T-helper 2 cell (primary cell): Measurements from ENCODE around the gene EPS15.
"Not testable (repeated sequence)": the region's sequence is repeated elsewhere in the genome, so short reads cannot be mapped to it uniquely, and the experiment has no call there.

ENCODE experiments used
- DNase-seq, 5 experiments: peaks; one replicate each; pipeline versions ENCODE4 v3.0.0 to v3.0.0-alpha.2; 2012 to 2022

Gene EPS15

DNA sequence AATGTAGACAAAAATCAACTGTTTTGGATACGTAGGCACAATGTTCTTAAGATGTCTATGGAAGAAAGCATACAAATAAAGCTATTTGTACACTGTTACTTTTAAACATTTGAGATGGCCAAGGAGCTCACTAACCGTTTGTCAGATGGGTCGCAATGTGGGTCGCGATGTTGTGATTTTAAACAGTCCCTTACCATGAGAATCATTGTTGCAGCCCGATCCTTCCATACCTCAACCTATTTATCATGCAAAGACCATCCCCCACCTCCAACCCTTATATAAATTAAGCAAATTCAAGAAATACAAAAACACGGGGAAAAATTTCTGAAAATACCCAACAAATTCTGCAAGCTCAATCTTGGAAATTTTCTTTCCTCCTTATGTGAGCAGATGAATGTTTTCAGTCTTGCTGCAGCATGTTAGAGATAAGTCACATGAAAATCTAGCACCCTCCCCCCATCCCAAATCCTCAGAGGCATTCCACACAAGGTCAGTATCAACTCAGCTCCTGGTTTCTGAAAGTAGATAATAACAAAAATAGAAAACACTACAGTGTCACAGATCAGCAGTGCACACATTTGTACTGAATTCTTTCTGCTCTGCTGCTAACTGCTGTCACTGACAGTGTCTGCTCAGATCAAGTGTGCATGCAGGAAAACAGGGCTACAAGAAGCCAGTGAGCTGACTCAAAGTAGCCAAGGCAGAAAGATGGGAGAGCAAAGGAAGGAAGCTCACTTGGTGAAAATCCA, 95.8 kb downstream of the EPS15 start:
- no peak for DNase-seq

DNA sequence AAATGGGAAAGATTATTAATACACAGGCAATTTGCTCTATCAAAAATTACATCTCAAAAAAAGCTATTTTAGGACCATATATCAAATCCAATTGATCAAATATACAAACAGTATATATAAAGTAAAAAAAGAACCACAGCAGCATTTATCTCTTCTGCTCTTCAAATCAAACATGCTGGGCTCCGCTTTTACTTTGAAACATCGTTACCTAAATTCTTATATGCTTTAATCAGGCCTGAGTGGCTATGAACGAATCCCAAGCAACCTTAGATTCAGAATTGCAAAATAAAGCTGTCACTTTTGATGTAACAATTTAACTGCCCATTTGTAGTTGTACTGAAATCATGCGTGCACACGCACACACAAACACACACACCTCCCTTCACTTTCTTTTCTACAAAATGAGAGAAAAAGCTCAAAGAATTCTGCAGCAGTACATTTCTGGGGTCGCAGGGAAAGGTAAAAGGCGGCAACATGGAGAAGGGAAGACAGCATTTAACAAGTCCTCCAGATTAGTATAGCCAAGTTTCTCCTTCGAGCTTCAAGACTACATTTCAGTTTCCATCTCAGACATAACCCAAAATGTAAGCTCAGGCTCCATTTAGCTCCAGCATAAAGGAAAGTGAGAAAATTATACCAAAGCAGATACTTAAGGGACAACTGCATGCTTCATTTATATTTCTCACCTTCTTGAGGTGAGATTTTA, 96.5 kb downstream of the EPS15 start:
- DNase-seq: no peak

DNA sequence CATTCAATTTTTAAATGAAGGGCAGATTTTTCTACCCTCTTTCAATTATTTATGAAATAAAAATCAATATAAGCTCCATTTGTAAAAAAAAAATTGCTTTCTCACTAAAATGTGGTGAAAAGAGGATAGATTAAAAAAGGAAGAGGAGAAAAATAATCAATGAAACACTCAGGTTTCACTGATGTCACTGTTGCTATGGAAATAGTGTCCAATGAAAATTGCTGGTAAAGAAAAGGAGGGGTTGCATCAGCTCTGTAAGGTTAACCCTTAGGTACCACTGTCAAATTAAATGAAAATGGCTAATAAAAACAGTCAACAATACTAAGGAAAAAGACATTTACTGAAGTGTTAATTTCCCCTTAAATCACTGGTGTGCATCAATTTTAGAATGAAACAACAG, 97.1 kb downstream of the EPS15 start:
- DNase-seq: peak in 2 of 5 experiments; percentile 7 to 34

DNA sequence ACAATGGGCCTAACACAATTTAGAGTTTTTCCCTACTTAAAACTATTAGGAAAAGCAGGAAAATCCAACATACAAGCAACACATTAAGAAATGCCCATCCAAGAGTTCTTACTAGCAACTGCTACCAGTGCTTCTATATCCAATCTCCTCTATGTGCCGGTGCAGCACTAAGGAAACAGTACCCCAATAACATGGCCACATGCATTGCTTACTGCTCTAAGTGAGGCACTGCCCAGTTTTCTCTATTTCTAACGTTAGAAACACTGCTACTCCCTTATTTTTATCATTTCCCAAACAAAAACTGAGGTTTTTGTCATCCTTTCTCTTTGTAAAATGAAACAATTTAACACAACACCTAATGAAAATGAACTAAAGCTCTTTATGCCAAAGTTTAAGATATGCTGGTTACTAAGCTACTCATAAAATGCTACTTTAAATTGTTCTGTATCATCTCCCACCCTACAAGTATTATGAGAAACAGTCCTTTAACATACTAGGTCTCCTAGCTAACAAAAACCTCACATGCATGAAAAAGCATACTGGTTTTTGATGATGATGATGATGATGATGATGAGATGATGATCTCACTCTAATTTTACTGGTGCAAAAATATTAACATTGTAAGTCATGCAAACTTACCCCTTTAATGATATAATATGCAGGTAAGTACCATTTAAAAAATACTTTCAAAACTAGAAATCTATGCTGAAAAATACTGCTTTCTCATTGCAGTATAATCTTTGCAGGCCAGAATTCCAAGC, 98.0 kb downstream of the EPS15 start:
- DNase-seq: no peak

DNA sequence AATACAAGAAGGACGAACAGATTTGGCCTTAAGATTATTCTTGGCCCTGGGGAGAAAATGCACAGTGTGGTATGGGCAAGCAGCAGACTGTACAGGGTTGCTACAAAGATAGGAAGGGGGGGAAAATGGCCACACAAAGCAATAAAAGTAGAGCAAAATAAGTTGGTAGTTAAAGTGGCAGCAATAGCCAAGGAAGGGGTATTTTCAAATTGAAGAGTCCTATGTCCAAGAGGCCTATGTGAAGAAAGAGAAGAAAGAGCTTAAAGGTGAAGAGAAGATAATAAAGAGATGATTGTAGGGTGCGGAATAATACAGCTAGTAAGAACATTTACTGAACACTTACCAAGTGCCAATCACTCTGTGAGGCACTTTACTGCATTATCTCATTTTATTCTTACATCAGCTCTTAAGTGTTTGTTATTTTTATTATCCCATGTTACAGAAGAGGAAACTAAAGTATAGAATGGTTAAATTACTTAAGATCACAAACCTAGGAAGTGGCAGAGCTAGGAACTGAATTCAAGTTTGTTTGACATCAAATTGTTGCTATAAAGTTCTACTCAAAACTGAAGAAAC, 100.6 kb downstream of the EPS15 start:
- no peak for DNase-seq

DNA sequence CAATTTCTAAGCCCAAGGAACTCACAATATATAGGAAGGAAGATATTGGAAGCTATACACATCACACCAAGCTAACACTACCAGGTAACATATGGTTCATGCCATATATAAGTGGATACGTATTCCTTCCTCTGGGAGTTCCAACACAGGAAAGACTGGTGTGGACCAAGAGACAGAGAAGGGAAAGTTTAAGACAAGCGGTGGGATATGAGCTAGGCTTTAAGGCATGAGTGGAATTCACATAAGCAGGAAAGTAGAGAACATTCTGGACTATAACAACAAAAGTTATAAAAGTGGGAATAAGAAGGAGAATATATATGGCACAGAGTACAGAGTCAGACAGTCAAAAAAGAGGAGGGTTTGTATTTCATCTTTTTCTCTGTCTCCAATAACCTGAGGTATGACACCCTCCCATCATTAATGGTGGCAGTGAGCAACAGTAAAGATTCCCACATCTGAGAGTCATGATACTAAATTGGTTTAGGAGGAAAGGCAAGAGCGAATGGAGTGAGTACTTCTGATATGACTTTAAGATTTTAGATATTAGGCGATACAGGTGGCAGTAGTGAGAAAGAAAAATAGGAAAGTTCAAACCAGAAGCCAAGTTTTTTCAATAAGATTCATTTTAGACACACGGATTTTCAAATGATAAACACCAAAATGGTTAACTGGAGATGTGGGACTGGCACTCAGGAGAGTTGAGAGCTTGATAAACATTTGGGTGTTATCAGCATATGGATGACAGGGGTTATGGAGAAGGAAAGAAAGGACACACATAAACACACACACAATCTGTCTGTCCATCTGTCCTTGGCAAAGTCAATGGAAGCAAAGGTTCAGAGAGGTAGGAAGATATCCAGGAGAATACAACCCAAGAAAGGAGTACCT, 101.3 kb downstream of the EPS15 start:
- DNase-seq: no peak

DNA sequence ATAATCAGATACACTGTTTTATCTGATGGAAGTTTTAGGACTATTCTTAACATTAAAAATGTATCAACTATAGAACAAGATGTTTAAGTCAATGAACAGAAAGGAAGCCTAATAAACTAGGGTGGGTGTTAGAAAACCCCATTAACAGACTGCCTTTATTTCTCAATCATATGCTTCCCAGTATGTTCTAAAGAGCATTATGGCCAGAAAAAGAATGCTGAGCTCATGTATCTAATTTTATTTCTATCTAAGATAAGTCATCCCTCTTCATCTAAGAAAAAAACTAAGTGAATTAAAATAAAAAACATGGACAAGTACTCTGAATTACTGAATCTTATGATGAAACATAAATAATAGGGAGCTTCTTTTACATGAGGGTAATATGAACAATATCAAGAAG, 102.2 kb downstream of the EPS15 start:
- DNase-seq: no peak

DNA sequence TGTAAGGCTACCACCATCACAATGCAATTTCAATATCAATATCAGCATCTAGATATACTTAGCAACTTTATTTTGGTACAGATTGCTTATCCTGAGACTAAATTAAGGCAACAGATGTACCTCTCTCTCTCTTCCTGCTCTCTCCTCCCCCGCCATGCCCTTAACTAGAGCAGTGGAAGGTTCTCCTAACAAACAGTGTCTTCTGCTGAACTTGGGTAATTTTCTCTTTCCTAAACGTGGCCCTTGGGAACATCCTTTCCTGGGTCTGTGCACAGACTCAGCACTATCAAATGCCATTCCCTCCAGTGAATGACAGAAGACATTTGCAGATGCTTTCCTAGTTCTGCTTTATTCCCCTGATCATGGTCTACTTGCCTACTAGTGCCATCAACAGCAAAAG, 103.1 kb downstream of the EPS15 start:
- DNase-seq: no peak

DNA sequence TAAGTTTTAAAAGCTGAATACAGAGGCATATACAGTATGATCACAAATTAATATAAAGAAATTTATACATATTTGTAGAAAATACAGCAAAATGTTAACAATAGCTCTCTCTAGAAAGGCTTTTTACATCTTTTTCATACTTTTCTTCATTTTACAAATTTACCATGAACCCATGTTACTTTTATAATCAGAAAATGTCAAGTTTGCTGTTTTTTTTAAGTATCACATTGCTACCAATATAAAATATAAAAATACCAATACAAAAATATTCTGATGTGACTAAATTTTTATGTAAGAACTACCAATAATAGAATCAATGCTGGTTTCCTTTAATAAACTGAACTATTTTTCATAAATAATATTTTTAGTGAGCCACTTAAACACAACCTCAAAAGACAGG, 104.3 kb downstream of the EPS15 start:
- no peak for DNase-seq

DNA sequence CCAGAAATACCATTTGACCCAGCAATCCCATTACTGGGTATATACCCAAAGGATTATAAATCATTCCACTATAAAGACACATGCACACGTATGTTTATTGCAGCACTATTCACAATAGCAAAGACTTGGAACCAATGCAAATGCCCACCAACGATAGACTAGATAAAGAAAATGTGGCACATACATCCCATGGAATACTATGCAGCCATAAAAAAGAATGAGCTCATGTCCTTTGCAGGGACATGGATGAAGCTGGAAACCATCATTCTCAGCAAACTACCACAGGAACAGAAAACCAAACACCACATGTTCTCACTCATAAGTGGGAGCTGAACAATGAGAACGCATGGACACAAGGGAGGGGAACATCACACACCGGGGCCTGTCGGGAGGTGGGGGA, 107.2 kb downstream of the EPS15 start:
- DNase-seq: not testable (repeated sequence)

DNA sequence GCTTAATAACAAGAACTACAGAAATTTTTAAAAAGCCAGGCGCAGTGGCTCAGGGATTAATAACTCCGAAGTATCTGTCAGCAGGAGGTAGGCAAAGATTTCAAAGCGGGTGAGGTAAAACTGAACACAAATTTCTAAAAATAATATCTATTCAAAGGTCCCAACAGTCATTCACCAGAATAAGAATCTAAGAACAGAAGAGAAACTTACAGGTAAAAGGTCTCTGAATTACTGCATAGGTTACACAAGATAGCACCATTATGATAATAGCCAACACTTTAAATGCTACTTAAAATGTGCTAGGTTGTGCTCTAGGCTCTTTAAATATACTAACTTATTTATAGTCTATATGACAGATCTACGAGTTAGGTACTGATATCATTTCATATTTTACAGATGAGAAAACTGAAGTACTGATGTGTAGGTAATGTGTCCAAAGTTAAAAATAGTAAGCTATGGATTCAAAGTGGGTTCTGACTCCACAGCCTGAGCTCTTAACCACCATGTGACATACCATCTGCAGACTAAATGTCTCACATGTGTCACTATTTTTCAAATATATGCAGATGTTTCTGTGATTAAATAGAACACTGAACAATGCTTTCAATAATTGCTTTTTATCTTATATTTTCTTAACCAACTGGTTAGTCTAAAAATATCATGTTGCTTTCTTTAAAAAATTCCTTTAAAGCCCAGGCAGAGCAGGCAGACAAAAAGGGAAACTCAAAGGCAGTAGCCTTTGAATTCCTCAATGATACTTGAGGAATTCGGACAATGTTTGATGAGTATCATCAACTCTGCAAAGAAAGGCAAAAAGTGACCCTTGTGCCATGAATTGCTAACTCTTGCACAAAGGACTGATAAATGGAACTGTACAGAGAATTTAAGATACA, 108.3 kb downstream of the EPS15 start:
- no peak for DNase-seq

DNA sequence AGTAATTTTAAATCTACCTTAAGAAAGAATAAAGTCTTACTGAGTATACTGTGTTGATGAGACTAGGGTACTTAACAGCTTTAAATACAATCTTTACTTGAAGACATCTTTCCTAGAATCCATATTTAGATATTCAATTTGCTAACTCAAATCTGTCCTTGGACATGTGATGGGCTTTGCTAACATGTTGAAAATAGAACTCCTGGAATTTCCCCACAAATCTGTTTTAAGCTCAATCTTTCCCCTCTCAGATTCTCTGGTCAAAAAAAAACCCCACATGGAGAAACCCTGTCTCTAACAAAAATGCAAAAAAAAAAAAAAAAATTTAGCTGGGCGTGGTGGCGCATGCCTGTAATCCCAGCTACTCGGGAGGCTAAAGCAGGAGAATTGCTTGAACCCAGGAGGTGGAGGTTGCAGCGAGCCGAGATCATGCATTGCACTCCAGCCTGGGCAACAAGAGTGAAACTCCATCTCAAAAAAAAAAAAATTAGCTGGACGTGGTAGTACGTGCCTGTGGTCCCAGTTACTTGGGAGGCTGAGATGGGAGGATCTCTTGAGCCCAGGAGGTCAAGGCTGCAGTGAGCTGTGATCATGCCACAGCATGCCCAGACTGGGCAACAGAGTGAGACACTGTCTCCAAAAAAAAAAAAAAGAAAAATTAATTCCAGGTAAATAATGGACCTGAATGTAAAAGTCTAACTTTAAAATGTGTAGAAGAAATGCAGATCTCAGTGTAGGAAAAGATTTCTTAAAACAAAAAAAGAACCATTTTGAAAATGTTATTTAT, 109.1 kb downstream of the EPS15 start:
- not testable (repeated sequence) for DNase-seq

DNA sequence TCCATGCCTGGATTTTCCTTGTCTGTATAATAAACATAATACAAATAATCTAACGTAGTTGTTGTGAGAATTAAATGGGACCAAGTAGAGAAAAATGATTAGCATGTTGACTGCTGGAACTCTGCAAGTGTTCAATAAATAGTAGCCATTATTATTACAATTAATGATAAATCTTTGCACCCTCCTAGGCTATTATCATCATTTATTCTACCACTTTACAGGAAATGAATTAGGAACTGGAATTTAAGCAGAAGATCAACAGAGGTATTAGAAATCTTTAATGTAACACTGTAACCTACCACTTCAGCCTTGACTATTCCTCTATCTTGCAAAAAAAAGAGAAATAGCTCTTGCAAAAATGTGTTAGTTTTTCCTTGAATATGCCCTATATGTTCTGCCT, 126.8 kb downstream of the EPS15 start:
- no peak for DNase-seq

DNA sequence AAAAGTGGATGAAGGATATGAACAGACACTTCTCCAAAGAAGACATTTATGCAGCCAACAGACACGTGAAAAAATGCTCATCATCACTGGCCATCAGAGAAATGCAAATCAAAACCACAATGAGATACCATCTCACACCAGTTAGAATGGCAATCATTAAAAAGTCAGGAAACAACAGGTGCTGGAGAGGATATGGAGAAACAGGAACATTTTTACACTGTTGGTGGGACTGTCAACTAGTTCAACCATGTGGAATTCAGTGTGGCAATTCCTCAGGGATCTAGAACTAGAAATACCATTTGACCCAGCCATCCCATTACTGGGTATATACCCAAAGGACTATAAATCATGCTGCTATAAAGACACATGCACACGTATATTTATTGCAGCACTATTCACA, 128.4 kb downstream of the EPS15 start:
- DNase-seq: not testable (repeated sequence)

DNA sequence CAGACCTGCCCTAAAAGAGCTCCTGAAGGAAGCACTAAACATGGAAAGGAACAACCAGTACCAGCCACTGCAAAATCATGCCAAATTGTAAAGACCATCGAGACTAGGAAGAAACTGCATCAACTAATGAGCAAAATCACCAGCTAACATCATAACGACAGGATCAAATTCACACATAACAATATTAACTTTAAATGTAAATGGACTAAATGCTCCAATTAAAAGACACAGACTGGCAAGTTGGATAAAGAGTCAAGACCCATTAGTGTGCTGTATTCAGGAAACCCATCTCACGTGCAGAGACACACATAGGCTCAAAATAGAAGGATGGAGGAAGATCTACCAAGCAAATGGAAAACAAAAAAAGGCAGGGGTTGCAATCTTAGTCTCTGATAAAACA, 131.8 kb downstream of the EPS15 start:
- not testable (repeated sequence) for DNase-seq

DNA sequence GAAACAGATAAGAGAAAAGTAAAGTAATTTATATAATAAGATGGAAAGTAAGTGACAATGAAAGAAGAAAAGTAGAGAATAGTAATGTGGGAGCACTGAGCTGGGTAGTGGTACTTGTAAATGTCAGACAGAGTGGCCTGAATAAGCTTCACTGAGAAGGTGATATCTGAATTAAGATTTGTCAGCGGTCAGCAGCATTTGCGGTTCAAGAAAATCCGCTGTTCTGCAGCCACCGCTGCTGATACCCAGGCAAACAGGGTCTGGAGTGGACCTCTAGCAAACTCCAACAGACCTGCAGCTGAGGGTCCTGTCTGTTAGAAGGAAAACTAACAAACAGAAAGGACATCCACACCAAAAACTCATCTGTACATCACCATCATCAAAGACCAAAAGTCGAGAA, 132.8 kb downstream of the EPS15 start:
- DNase-seq: not testable (repeated sequence)

DNA sequence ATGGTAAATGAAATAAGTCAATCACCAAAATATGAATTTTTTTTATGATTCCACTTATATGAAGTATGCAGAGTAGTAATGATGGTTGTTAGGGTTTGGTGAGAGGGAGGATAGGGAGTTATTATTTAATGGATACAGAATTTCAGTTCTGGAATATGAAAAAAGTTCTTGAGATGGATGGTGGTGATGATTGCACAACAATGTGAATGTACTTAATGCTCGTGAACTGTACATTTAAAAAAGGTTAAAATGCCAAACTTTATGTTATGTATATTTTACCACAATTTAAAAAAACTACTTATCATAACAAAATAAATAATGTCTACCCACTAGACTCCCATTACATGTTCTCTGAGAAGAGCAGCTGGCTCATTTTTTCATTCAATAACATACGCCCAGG, 133.3 kb downstream of the EPS15 start:
- no peak for DNase-seq

DNA sequence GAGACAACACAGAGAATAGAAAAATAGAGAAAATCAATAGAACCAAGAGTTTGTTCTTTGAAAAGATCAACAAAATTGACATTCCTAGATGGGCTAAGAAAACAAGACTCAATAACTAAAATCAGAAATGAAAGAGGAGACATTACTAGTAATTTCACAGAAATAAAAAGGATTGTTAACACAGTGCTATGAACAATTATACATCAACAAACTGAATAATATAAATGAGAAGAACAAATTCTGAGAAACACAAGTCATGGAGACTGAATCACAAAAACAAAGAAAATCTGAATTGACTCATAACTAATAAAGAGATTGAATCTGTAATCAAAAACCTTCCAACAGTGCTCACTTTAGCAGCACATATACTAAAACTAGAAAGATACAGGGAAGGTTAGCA, 137.1 kb downstream of the EPS15 start:
- DNase-seq: no peak

DNA sequence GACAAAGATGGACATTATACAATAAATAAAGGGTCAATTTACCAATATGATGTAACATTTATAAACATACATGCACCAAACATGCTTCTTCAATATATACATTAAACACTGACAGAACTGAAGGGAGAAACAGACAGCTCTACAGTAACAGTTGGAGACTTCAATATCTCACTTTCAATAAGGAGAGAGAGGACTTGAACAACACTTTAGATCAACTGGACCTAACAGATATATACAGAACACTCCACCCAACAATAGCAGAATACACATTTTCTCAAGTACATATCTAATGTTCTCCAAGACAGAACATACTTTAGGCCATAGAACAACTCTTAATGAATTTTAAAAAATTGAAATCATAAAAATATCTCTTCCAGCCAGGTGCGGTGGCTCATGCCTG, 138.1 kb downstream of the EPS15 start:
- no peak for DNase-seq

DNA sequence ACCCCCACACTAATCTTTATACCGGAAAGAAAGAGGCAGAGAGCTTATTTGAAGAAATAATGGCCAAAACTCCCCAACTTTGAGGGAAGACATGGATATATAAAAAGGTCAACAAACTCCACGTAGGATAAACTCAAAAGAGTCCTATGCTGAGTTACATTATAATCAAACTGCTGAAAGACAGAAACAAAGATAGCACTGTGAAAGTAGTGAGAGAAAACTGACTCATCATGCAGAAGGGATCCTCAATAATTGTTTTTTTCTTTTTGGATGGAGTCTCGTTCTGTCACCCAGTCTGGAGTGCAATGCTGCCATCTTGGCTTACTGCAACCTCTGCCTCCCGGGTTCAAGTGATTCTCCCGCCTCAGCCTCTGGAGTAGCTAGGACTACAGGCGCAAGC, 140.2 kb downstream of the EPS15 start:
- DNase-seq: no peak
